ENCODE data around the gene GPR139.

The GPR139 gene

GRCh38 chr16:20073203-20074098 lies at the start of gene GPR139:
TSS of gene GPR139 (minus strand) at chr16:20073890. CDS start at chr16:20073616, 274 bp downstream.
- no peak for DNase-seq

- DNase-seq = no peak
Measured at GRCh38 chr16:20122011-20122410, 48.3 kb upstream of the GPR139 start.

- DNase-seq = peak; percentile 10
Measured at GRCh38 chr16:20114356-20114755, 40.7 kb upstream of the GPR139 start.

- DNase-seq = no peak
Measured at GRCh38 chr16:20111143-20111542, 37.5 kb upstream of the GPR139 start.

- DNase-seq = no peak
Measured at GRCh38 chr16:20107083-20107482, 33.4 kb upstream of the GPR139 start.

- no peak for DNase-seq
Measured at GRCh38 chr16:20104563-20105183, 31.0 kb upstream of the GPR139 start.

- DNase-seq = no peak
Measured at GRCh38 chr16:20102521-20102920, 28.8 kb upstream of the GPR139 start.

- DNase-seq = no peak
Measured at GRCh38 chr16:20102021-20102420, 28.3 kb upstream of the GPR139 start.

GRCh38 chr16:20099375-20099774 lies 25.7 kb upstream of the GPR139 start:
- DNase-seq = no peak

- no peak for DNase-seq
Measured at GRCh38 chr16:20094157-20094556, 20.5 kb upstream of the GPR139 start.

GRCh38 chr16:20089246-20089965 lies 15.7 kb upstream of the GPR139 start:
- no peak for DNase-seq

- no peak for DNase-seq
Measured at GRCh38 chr16:20084624-20085226, 11.0 kb upstream of the GPR139 start.

GRCh38 chr16:20079106-20079505 lies 5.4 kb upstream of the GPR139 start:
- no peak for DNase-seq

- no peak for DNase-seq
Measured at GRCh38 chr16:20075243-20075642, 1.6 kb upstream of the GPR139 start.

GRCh38 chr16:20074099-20074991 lies 655 bp upstream of the GPR139 start:
- DNase-seq = no peak

- no peak for DNase-seq
Measured at GRCh38 chr16:20072874-20073202, 852 bp downstream of the GPR139 start.

GRCh38 chr16:20072146-20072873 lies 1.4 kb downstream of the GPR139 start:
- DNase-seq = no peak

GRCh38 chr16:20064931-20065330 lies 8.8 kb downstream of the GPR139 start:
- DNase-seq = no peak

- DNase-seq = no peak
Measured at GRCh38 chr16:20064520-20064919, 9.2 kb downstream of the GPR139 start.

GRCh38 chr16:20061132-20061531 lies 12.6 kb downstream of the GPR139 start:
- no peak for DNase-seq

- DNase-seq = no peak
Measured at GRCh38 chr16:20056436-20056835, 17.3 kb downstream of the GPR139 start.

GRCh38 chr16:20053336-20053735 lies 20.4 kb downstream of the GPR139 start:
- DNase-seq = no peak

Data from GOT3 (cell line).